ENCODE results near the gene DCST2. TPM values are rescaled to one million over a fixed set of nuclear protein-coding genes. Genes with fewer than 3 reads are reported as not detected.

The DCST2 gene
- total RNA-seq, 2 donors from 2014 or later: 1.1 to 1.4 TPM

GRCh38 chr1:155063550-155064110, 30.0 kb upstream of the DCST2 start, which contains the start of gene EFNA4:
Gene EFNA4 (plus strand): TSS chr1:155063740. CDS start chr1:155063824, 84 bp downstream.
- Mint-ChIP-seq H3K36me3 (ENCODE audit: insufficient read depth in 2 of 2) (peaks cover 0 to 2% of the 10 kb centered on the region in 2 donors), H3K27me3 (ENCODE audit: low read depth) (no peaks in the 10 kb centered on the region), H3K4me3 (peak within 1 kb of the TSS; percentile 85 to 87), H3K4me1 (ENCODE audit: low read depth) (peaks cover 37% of the 10 kb centered on the region), H3K27ac (peak within 1 kb of the TSS; percentile 2), H3K9me3 (no peaks in the 10 kb centered on the region)
- ATAC-seq (replicated peaks in 1 of 2): peak; percentile 83 to 85
- DNase-seq: peak; percentile 82 to 90

- DNase-seq: peak; percentile 86 to 87
- no peaks in the 10 kb centered on the region for H3K27me3 Mint-ChIP-seq (ENCODE audit: low read depth)
- peaks cover 37% of the 10 kb centered on the region for H3K4me1 Mint-ChIP-seq (ENCODE audit: low read depth)
- H3K27ac Mint-ChIP-seq: no peak overlapping the region
- peak overlapping the region; percentile 85 to 87 for H3K4me3 Mint-ChIP-seq
- H3K9me3 Mint-ChIP-seq: no peaks in the 10 kb centered on the region
- peak; percentile 52 to 56 for ATAC-seq (replicated peaks in 1 of 2)
- H3K36me3 Mint-ChIP-seq (ENCODE audit: insufficient read depth in 2 of 2): peaks cover 0 to 2% of the 10 kb centered on the region in 2 donors
Observed at GRCh38 chr1:155062702-155063411, 29.3 kb upstream of the DCST2 start.

GRCh38 chr1:155062151-155062686, 28.6 kb upstream of the DCST2 start:
- Mint-ChIP-seq H3K4me3 (peak overlapping the region; percentile 40 to 87), H3K36me3 (ENCODE audit: insufficient read depth in 2 of 2) (peaks cover 0 to 2% of the 10 kb centered on the region in 2 donors), H3K27ac (no peak overlapping the region), H3K4me1 (ENCODE audit: low read depth) (peaks cover 37% of the 10 kb centered on the region), H3K9me3 (no peaks in the 10 kb centered on the region), H3K27me3 (ENCODE audit: low read depth) (no peaks in the 10 kb centered on the region)
- ATAC-seq (replicated peaks in 1 of 2) (peak in 1 of 2 donors; percentile 5), DNase-seq (no peak)

GRCh38 chr1:155061381-155062150, 28.0 kb upstream of the DCST2 start:
- ATAC-seq (replicated peaks in 1 of 2) (peak; percentile 62 to 66), DNase-seq (peak; percentile 95 to 97)
- Mint-ChIP-seq H3K4me1 (ENCODE audit: low read depth) (peaks cover 37% of the 10 kb centered on the region), H3K36me3 (ENCODE audit: insufficient read depth in 2 of 2) (peaks cover 0 to 2% of the 10 kb centered on the region in 2 donors), H3K27ac (no peak overlapping the region), H3K27me3 (ENCODE audit: low read depth) (no peaks in the 10 kb centered on the region), H3K9me3 (no peaks in the 10 kb centered on the region), H3K4me3 (no peak overlapping the region)

DNA sequence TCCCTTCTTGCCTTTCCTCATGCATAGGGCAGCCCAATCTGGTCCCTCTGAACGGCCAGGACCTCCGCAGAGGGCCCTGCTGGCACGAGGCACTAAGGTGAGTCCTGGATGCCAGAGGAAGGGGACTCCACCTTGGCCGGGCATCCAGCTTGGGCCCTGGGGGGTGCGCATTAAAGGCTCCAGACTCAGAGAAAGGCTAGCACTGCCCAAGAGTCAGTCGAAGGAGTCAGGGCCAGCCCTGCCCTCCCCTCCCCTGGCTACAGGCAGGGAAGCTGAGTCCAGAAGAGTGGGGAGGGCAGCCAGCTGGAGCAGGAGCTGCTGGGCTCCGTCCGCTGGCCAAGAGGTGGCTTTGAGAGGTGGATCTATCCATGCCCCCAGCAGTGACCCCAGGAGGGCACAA, 27.2 kb upstream of the DCST2 start:
- Mint-ChIP-seq H3K4me1 (ENCODE audit: low read depth) (peaks cover 32% of the 10 kb centered on the region), H3K4me3 (no peak overlapping the region), H3K9me3 (no peaks in the 10 kb centered on the region), H3K27me3 (ENCODE audit: low read depth) (no peaks in the 10 kb centered on the region), H3K27ac (no peak overlapping the region), H3K36me3 (ENCODE audit: insufficient read depth in 2 of 2) (peaks cover 0 to 2% of the 10 kb centered on the region in 2 donors)
- ATAC-seq (replicated peaks in 1 of 2): no peak
- DNase-seq: no peak

DNA sequence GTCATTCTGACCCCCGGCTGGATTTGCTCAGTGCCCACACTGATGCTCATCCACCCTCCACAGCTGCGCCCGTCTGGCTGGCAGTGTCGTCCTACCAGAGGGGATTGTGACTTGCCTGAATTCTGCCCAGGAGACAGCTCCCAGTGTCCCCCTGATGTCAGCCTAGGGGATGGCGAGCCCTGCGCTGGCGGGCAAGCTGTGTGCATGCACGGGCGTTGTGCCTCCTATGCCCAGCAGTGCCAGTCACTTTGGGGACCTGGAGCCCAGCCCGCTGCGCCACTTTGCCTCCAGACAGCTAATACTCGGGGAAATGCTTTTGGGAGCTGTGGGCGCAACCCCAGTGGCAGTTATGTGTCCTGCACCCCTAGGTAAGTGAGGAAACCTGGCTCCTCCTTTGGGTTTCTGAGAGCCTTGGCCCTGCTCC, 24.2 kb upstream of the DCST2 start:
- H3K27me3 Mint-ChIP-seq (ENCODE audit: low read depth): no peaks in the 10 kb centered on the region
- no peaks in the 10 kb centered on the region for H3K36me3 Mint-ChIP-seq (ENCODE audit: insufficient read depth in 2 of 2)
- no peak overlapping the region for H3K4me3 Mint-ChIP-seq
- peaks cover 20% of the 10 kb centered on the region for H3K4me1 Mint-ChIP-seq (ENCODE audit: low read depth)
- DNase-seq (no peak), ATAC-seq (replicated peaks in 1 of 2) (no peak)
- no peaks in the 10 kb centered on the region for H3K9me3 Mint-ChIP-seq
- H3K27ac Mint-ChIP-seq: no peak overlapping the region

- H3K27ac Mint-ChIP-seq: no peak overlapping the region
- no peaks in the 10 kb centered on the region for H3K36me3 Mint-ChIP-seq (ENCODE audit: insufficient read depth in 2 of 2)
- H3K4me1 Mint-ChIP-seq (ENCODE audit: low read depth): peaks cover 20% of the 10 kb centered on the region
Observed at GRCh38 chr1:155057104-155057503, 23.5 kb upstream of the DCST2 start.

GRCh38 chr1:155053531-155054105, 20.0 kb upstream of the DCST2 start:
- peak overlapping the region; percentile 40 for H3K27ac Mint-ChIP-seq
- no peaks in the 10 kb centered on the region for H3K27me3 Mint-ChIP-seq (ENCODE audit: low read depth)
- H3K4me3 Mint-ChIP-seq: peak overlapping the region; percentile 63 to 91
- peaks cover 26% of the 10 kb centered on the region for H3K4me1 Mint-ChIP-seq (ENCODE audit: low read depth)
- no peaks in the 10 kb centered on the region for H3K9me3 Mint-ChIP-seq
- ATAC-seq (replicated peaks in 1 of 2): no peak
- no peaks in the 10 kb centered on the region for H3K36me3 Mint-ChIP-seq (ENCODE audit: insufficient read depth in 2 of 2)
- DNase-seq: no peak

More at GRCh38 chr1:155057104-155057503, 23.5 kb upstream of the DCST2 start:
- no peak for DNase-seq
- H3K4me3 Mint-ChIP-seq: no peak overlapping the region
- no peaks in the 10 kb centered on the region for H3K27me3 Mint-ChIP-seq (ENCODE audit: low read depth)
- H3K9me3 Mint-ChIP-seq: no peaks in the 10 kb centered on the region
- ATAC-seq (replicated peaks in 1 of 2): no peak

GRCh38 chr1:155052439-155053395, 19.1 kb upstream of the DCST2 start:
- peak overlapping the region; percentile 91 to 92 for H3K4me3 Mint-ChIP-seq
- H3K27ac Mint-ChIP-seq: peak overlapping the region; percentile 40
- H3K9me3 Mint-ChIP-seq: no peaks in the 10 kb centered on the region
- peak; percentile 34 to 54 for DNase-seq
- no peaks in the 10 kb centered on the region for H3K27me3 Mint-ChIP-seq (ENCODE audit: low read depth)
- peak in 1 of 2 donors; percentile 21 for ATAC-seq (replicated peaks in 1 of 2)
- peaks cover 26% of the 10 kb centered on the region for H3K4me1 Mint-ChIP-seq (ENCODE audit: low read depth)
- H3K36me3 Mint-ChIP-seq (ENCODE audit: insufficient read depth in 2 of 2): no peaks in the 10 kb centered on the region

DNA sequence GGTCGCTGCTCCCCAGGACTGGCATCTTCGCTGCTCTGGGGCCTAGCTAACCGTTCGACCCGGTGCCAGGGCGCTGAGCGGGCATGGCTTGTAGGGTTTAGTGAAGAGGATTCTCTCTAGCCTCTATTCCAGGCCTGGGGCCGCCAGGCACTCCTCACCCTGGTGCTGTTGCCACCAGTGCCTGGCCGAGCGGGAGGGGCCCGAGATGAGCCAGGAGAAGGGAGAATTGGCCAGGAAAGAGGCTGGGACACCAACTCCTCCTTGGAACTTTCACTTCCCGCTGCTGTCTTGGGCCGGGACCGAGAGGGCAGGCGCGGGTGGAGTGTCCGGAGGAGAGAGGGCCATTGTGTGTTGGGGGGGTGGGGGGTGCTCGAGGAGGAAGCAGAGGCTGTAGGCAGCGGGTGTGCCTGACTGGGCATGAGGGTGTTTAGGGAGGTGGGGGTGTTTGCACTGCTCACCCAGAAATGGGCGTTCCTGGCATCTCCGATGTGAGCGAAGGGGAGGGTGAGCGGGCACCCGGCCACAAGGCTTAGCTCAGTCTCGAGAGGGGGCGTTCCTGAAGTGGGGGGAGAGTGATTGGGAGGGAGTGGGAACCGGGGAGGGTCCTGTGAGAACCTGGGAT, 18.3 kb upstream of the DCST2 start:
- peak; percentile 46 to 57 for DNase-seq
- peak; percentile 22 to 30 for ATAC-seq (replicated peaks in 1 of 2)
- peak overlapping the region; percentile 91 to 92 for H3K4me3 Mint-ChIP-seq
- no peaks in the 10 kb centered on the region for H3K27me3 Mint-ChIP-seq (ENCODE audit: low read depth)
- H3K4me1 Mint-ChIP-seq (ENCODE audit: low read depth): peaks cover 26% of the 10 kb centered on the region
- H3K36me3 Mint-ChIP-seq (ENCODE audit: insufficient read depth in 2 of 2): no peaks in the 10 kb centered on the region
- no peak overlapping the region for H3K27ac Mint-ChIP-seq
- no peaks in the 10 kb centered on the region for H3K9me3 Mint-ChIP-seq

- no peak overlapping the region for H3K27ac Mint-ChIP-seq
- DNase-seq (no peak), ATAC-seq (replicated peaks in 1 of 2) (peak in 1 of 2 donors; percentile 10)
- peak overlapping the region; percentile 91 to 92 for H3K4me3 Mint-ChIP-seq
- H3K27me3 Mint-ChIP-seq (ENCODE audit: low read depth): no peaks in the 10 kb centered on the region
- no peaks in the 10 kb centered on the region for H3K9me3 Mint-ChIP-seq
- H3K4me1 Mint-ChIP-seq (ENCODE audit: low read depth): peaks cover 26% of the 10 kb centered on the region
- H3K36me3 Mint-ChIP-seq (ENCODE audit: insufficient read depth in 2 of 2): no peaks in the 10 kb centered on the region
Observed at GRCh38 chr1:155051342-155051776, 17.8 kb upstream of the DCST2 start.
